Activated CD4-positive, alpha-beta T cell treated with anti-CD3 and anti-CD28 coated beads, Interleukin-2, amount 50 U/mL, for 1 hour (primary cell): ENCODE results near the gene EIF6.
"Not testable (repeated sequence)": the region's sequence is repeated elsewhere in the genome, so short reads cannot be mapped to it uniquely, and the experiment has no call there.

Source experiments
- DNase-seq: peaks from one replicate; pipeline ENCODE4 v3.0.0-alpha.2; 2020

The EIF6 gene

DNA sequence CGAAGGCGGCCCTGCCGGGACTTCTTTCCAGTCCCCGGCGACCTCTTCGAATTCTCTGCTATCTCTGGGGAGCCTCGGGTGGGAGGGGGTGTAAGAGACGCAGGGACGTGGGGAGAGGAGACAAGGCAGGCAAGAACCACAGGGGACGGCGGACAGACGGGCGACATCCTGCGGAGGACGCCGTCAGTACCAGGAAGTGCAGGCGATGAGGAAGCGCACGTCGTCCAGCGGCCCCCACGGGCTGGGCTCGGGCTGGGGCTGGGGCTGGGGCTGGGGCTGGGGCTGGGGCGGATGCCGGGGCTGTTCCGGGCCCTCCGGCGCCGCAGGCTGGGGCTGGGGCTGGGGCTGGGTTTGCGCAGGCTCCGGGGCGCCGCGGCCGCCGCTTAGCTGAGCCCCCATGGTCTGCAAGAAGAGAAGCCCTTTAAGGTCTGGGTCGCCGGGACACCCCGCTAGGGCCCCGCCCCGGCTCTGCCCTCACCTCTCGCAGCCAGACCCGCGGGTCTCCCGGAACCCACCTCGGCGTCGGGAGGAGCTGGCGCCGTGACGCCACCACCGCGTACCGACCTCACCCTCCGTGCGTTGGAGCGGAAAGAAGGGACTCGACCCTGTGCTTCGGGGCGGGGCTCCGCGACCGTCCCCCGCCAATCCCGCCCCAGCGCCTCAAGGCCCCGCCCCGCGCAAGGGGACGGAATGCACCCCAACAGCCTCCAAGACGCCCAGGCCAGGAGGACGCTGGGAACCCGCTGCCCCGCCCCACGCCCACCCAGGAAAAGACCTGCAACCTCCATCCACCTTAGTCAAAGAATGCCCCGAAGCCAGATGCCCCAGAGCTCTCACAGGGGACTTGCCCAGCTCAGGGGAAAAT is 6.8 kb downstream of the EIF6 start, which contains the start of gene MMP24OS:
MMP24OS (minus strand) TSS at position 592 of the 865 bp plus-strand sequence; CDS start at position 399, 193 bp downstream.
- peak; percentile 88 for DNase-seq

- DNase-seq, result no peak
These were observed 7.4 kb downstream of the EIF6 start for GRCh38 chr20:35277127-35277526.

- no peak for DNase-seq
These were observed 8.2 kb downstream of the EIF6 start for GRCh38 chr20:35276408-35276807.

DNA sequence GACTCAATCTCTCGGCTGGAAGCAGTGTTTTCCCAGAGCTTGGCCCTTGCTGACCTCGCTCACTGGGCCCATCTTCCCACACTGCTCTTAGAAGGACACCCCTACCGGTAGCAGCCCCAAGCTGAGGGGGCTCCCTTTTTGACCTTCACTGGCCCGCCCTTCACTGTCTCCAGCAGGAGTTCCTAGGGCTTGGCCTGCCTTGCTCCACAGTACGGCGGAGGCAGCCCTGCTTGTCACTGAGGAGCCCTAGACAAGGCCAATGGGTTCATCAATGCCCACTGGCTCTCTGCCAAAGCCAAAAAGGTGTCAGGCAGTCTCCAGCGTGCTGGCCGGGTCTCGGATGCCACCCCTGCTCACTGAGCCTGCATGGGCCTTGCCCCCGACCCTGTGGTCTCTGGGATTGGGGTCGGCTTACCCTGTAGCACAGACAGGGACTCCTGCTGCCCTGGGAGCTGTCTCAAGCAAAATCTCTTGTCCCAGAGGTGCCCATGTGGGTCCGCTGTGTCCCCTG is 8.8 kb downstream of the EIF6 start:
- DNase-seq, result no peak

- no peak for DNase-seq
These were observed 10.1 kb downstream of the EIF6 start for GRCh38 chr20:35274172-35275092.

DNA sequence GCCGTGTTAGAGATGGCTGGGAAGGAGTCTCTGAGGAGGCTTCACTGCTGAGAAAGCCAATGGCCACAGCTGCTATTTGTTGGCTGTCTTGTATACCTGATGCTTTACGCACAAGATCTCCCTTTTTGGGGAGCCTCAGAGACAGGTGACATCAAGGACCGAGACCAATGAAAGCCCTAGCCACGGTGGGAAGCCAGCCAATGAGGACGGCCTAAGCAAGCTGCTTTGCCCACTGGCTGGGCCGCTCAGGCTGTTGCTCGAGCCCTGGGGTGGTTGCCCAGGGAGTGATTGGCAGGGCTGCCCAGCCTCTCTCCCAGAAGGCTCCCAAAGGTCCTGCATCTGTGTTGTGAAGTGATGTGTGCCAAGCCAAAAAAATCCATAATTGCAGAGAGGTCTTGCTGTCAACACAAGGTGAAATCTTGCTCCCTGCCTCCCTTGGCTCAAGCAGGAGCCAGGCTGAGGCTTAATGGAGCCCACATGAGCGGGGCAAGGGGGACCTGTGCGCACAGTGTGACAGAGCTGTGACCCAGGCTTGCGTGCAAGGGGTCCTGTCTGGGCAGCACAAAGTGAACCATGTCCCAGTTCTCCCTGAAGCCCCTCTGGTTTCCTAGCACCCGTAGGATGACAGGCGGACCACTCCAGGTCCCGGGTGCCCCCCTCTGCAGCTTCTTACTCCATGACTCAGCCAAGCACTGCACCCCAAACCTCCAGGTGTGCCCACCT is 11.0 kb downstream of the EIF6 start:
- no peak for DNase-seq

- DNase-seq, result no peak
These were observed 12.7 kb downstream of the EIF6 start for GRCh38 chr20:35271904-35272303.

- DNase-seq, result no peak
These were observed 13.3 kb downstream of the EIF6 start for GRCh38 chr20:35271073-35271882.

DNA sequence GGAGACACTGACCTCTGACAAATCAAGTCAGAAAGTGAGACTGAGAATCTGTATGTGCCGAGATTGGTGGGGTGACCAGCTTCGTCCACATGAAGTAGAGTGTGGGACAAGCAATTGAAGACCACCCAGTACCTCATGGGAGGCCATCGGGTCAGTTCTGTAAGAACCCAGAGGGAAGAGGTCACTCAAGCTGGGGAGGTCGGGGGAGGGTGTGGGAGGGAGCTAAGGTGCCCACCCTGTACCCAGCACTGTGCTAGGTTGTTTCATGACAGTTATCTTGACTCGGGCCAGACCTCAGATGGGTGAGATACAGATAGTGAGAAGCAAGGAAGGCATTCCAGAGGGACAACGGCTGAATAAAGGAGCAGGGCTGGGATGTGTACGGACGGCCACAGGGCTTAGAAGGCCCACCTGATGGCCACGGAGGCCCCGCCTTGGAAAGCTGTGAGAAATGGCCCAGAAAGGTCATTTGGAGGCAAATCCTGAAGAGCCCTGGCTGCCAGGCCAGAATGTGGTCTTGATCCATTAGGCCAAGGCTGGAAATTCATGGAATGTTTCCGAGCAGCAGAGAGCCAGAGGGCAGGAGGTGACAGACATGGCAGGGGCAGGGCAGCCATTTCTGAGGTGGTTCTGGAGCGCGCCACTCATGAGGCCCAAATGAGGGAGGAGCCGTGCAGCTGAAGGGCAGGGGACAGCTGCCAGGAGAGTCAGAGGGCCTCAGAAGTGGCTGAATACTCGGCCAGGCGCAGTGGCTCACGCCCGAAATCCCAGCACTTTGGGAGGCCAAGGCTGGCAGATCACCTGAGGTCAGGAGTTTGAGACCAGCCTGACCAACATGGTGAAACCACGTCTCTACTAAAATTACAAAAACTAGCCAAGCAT is 14.3 kb downstream of the EIF6 start:
- DNase-seq, result no peak

GRCh38 chr20:35269055-35269781 is 15.4 kb downstream of the EIF6 start:
- peak; percentile 45 for DNase-seq

DNA sequence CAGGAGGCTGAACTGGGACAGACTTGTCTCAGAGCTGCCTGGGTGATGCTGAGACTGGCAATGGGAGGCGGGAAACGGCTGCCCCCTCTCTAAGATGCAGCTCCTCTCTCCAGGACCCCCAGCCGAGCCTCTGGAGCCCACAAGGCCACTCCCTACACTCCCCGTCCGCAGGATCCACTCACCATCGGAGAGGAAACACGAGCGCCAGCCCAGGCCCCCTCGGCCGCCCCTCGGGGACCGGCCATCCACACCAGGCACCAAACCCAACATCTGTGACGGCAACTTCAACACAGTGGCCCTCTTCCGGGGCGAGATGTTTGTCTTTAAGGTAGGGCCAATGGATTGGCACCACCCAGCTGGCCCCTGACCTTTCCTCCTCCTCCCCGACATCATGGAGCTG is 17.5 kb downstream of the EIF6 start:
- DNase-seq, result no peak

GRCh38 chr20:35264755-35265154 is 19.8 kb downstream of the EIF6 start:
- no peak for DNase-seq

GRCh38 chr20:35263532-35264341 is 20.8 kb downstream of the EIF6 start:
- DNase-seq, result no peak

DNA sequence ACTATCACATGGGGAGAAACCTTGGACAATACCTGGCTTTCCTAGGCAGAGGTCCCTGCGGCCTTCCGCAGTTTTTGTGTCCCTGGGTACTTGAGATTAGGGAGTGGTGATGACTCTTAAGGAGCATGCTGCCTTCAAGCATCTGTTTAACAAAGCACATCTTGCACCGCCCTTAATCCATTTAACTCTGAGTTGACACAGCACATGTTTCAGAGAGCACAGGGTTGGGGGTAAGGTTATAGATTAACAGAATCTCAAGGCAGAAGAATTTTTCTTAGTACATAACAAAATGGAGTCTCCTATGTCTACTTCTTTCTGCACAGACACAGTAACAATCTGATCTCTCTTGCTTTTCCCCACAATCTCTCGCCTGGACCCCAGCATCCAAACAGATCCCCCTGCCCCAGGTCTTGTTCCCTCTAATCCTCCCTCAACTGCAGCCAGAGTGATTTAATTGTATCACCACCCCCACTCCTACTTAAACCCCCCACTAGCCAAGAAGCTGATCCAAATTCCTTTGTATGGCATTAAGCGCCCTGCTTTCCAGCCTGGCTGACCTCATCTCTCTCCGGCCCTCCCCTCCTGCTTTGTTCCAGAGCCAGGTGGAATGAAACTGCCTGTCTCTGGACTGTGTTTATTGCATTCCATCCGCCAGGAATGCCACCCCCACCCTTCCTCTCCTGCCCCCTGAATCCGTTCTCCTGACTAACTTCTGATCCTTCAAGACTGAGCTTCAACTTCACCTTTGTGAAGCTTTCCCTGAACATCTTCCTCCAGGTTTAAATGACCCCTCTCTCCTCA is 21.6 kb downstream of the EIF6 start:
- DNase-seq, result not testable (repeated sequence)

GRCh38 chr20:35262321-35262720 is 22.3 kb downstream of the EIF6 start:
- DNase-seq, result not testable (repeated sequence)

- no peak for DNase-seq
These were observed 24.1 kb downstream of the EIF6 start for GRCh38 chr20:35260426-35260825.

DNA sequence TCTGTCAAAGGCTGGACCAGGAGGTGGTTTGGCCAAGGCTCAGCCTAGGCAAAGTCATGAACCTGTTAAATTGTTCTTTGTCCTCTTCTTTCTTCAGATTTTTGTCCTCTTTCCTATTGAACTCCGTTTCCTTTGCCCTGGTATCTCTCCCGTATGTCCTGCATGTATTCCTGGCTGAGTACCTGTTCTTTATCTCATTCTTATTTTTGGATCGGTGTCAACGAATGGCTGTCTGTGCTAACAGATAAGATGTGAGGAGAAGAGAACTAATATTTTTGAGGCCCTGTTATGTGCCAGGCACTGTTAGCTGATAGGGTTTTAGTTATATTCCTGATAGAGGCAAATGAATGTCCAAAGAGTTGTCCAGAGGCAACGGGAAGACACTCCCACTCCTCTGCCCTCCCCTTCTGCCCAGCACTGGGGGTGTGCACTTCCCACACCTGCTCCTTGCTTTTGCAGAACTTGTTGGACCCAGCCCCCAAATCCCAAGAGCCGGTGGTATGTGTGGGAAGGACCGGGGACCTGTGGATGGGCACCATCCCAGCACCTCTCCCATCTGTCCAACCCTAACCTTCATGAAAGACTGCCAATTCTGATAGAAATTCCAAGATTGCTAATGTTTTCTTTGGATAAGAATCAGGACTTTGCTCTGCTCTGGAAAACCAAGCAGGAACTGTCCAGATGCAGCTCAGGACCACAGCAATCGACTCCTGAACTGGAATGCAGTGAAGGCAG is 27.2 kb downstream of the EIF6 start:
- no peak for DNase-seq
